ENCODE data around the gene CXorf49B. TPM values are rescaled to one million over a fixed set of nuclear protein-coding genes. Genes with fewer than 3 reads are reported as not detected.
"Not testable (repeated sequence)": the region's sequence is repeated elsewhere in the genome, so short reads cannot be mapped to it uniquely, and the experiment has no call there.

CXorf49B gene
- total RNA-seq (2014; rRNA removed; shearing (Covaris generic)): not detected in 2 replicates

DNA sequence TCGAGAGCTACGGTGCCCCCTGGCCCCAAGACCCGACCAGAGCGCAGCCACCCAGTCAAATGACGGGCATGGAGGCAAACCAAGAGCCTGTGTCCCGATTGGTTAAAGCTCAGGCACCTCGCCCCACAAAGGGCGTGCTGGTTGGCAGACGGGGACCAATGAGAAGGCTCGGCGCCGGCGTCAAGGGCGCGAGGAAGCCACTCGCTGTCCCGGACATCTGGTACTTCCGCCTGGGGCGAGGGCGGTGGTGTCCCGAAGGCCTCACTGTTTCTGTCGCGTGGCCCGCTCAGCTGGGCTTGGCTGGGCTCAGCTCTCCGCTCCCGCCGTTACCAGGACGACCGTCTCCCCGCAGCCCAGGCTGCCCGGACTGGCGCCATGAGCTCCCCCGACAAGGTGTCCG lies at the start of gene CXorf49B:
Gene CXorf49B, plus strand, starts transcription at position 301 of the 400 bp plus-strand sequence. Its CDS starts 75 bp downstream, at position 376.
- H3K36me3 ChIP-seq; H3K4me3 ChIP-seq; H3K9me3 ChIP-seq (replicated peaks); H3K4me1 ChIP-seq (replicated peaks); DNase-seq (ENCODE audit: low read depth in 1 of 2, low spot score in 2 of 2); H3K27ac ChIP-seq; H3K27me3 ChIP-seq (replicated peaks): not testable (repeated sequence)

DNA sequence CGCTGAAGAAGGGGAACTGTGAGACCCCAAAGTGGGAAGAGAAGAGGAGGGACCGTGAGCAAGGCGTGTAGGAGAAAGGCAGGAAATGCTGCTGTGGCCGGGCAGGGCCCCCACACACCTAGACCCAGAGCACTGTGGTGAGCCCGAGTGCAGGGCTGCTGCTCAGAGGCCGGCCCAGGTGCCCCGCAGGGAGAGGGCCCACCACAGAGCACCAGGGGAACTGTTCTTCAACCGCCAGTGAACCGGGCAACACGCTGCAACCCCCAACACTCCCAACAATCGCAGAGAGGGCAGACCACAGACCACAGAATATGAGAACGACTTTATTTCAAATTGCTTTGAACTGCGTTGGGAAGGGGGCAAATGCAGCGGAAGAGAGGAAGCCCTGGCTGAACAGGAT lies 49.1 kb upstream of the CXorf49B start:
- not testable (repeated sequence) for H3K4me1 ChIP-seq (replicated peaks); H3K9me3 ChIP-seq (replicated peaks); H3K4me3 ChIP-seq; DNase-seq (ENCODE audit: low read depth in 1 of 2, low spot score in 2 of 2); H3K27ac ChIP-seq; H3K27me3 ChIP-seq (replicated peaks); H3K36me3 ChIP-seq

DNA sequence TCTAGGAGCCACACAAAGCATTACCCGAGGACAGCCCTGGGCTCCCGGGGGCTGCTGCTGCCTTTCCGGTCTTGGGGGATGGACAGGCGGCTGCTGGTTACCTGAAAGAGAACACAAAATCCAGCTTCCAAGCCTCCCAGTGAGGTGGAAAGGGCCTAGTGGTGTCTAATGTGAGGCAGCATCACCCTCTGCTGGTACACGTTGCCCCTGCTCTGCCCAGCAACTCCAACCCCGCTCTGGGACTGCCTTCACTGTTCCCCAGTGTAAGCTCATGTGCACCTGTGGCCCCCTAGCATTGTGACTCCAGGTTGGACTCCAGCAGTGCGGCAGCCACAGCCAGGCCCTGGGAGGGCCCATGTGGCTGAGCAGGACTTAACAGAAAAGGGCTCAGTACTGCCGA lies 47.6 kb upstream of the CXorf49B start:
- H3K27me3 ChIP-seq (replicated peaks); H3K4me3 ChIP-seq; DNase-seq (ENCODE audit: low read depth in 1 of 2, low spot score in 2 of 2); H3K9me3 ChIP-seq (replicated peaks); H3K4me1 ChIP-seq (replicated peaks); H3K27ac ChIP-seq; H3K36me3 ChIP-seq: not testable (repeated sequence)

DNA sequence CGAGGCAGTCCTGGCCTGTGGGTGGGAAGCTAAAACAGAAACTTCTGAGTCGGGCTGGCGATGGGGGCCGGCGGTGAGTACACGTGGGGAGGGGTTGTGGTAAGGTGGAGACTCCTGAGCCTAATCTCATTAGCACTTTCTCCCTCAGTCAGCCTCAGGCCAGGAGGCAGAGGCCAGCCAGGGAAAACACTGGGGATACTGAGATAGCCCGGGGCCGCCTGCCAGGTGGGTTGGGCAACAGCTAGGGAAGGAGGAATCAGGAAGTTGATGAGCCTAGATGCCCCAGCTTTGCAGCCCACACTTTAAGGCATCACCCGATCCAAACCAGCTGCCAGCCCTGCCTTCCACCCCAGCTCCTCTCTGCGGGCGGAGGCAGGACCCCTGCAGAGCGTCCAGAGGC lies 46.8 kb upstream of the CXorf49B start:
- not testable (repeated sequence) for H3K27me3 ChIP-seq (replicated peaks); H3K9me3 ChIP-seq (replicated peaks); H3K4me3 ChIP-seq; H3K36me3 ChIP-seq; H3K27ac ChIP-seq; H3K4me1 ChIP-seq (replicated peaks); DNase-seq (ENCODE audit: low read depth in 1 of 2, low spot score in 2 of 2)

DNA sequence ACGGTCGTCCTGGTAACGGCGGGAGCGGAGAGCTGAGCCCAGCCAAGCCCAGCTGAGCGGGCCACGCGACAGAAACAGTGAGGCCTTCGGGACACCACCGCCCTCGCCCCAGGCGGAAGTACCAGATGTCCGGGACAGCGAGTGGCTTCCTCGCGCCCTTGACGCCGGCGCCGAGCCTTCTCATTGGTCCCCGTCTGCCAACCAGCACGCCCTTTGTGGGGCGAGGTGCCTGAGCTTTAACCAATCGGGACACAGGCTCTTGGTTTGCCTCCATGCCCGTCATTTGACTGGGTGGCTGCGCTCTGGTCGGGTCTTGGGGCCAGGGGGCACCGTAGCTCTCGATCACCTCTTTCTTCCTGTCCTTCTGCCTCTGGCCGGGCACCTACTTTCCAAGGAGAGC lies 45.0 kb upstream of the CXorf49B start, which contains the start of gene CXorf49:
Gene CXorf49, minus strand, starts transcription at position 101 of the 400 bp plus-strand sequence. CDS start 134 bp downstream, outside the sequence.
- not testable (repeated sequence) for H3K4me1 ChIP-seq (replicated peaks); H3K36me3 ChIP-seq; H3K27me3 ChIP-seq (replicated peaks); H3K9me3 ChIP-seq (replicated peaks); H3K27ac ChIP-seq; H3K4me3 ChIP-seq; DNase-seq (ENCODE audit: low read depth in 1 of 2, low spot score in 2 of 2)

DNA sequence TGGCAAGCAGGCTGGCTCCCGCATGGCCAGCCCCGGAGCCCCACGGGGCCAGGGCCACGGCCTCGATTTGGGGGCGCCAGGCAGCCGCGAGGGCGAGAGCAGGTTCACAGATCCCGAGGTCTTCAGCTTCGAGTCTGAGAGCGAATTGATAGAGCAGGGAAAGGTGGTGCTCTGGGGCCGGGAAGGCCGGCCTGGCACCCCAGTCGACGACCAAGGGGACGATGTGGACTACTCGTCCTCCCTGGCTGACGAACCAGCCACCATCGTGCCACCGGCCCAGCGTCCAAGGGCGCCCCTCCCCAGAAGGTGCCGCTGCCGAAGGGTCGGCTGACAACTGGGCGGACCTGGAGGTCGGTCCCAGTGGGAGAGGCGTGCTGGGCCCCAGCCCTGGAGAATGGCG lies 44.0 kb upstream of the CXorf49B start:
- not testable (repeated sequence) for DNase-seq (ENCODE audit: low read depth in 1 of 2, low spot score in 2 of 2); H3K4me3 ChIP-seq; H3K36me3 ChIP-seq

DNA sequence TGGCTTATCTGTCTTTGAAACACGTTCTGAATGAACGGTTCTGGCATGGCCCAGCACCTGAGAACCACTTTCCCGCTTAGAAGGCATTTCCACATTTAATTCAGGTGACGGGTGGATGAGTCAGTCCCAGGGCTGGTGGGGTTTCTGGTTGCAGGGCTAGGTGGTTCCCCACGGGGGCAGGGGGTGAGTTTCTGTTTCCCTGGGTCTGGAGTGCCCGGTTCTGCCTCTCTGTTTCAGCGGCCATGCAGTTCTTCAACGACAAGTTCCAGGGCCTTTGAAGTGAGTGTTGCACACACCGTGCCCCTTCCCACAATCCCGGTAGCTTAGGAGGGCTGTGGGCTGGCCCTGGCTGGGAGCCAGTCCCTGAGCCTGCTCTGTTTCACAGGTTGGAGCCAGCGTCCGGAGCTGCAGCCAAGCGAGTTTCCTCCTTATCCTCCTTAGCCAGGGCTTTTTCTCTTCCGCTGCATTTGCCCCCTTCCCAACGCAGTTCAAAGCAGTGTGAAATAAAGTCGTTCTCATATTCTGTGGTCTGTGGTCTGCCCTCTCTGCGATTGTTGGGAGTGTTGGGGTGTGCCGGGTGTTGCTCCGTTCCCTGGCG lies 42.8 kb upstream of the CXorf49B start:
- not testable (repeated sequence) for H3K9me3 ChIP-seq (replicated peaks); H3K4me3 ChIP-seq; H3K27ac ChIP-seq; DNase-seq (ENCODE audit: low read depth in 1 of 2, low spot score in 2 of 2); H3K36me3 ChIP-seq; H3K4me1 ChIP-seq (replicated peaks); H3K27me3 ChIP-seq (replicated peaks)

More for the DNA sequence above, 44.0 kb upstream of the CXorf49B start:
- H3K4me1 ChIP-seq (replicated peaks); H3K9me3 ChIP-seq (replicated peaks); H3K27me3 ChIP-seq (replicated peaks); H3K27ac ChIP-seq: not testable (repeated sequence)

DNA sequence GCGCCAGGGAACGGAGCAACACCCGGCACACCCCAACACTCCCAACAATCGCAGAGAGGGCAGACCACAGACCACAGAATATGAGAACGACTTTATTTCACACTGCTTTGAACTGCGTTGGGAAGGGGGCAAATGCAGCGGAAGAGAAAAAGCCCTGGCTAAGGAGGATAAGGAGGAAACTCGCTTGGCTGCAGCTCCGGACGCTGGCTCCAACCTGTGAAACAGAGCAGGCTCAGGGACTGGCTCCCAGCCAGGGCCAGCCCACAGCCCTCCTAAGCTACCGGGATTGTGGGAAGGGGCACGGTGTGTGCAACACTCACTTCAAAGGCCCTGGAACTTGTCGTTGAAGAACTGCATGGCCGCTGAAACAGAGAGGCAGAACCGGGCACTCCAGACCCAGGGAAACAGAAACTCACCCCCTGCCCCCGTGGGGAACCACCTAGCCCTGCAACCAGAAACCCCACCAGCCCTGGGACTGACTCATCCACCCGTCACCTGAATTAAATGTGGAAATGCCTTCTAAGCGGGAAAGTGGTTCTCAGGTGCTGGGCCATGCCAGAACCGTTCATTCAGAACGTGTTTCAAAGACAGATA lies 2.4 kb upstream of the CXorf49B start:
- not testable (repeated sequence) for H3K9me3 ChIP-seq (replicated peaks); DNase-seq (ENCODE audit: low read depth in 1 of 2, low spot score in 2 of 2); H3K36me3 ChIP-seq; H3K4me1 ChIP-seq (replicated peaks); H3K27ac ChIP-seq; H3K27me3 ChIP-seq (replicated peaks); H3K4me3 ChIP-seq

DNA sequence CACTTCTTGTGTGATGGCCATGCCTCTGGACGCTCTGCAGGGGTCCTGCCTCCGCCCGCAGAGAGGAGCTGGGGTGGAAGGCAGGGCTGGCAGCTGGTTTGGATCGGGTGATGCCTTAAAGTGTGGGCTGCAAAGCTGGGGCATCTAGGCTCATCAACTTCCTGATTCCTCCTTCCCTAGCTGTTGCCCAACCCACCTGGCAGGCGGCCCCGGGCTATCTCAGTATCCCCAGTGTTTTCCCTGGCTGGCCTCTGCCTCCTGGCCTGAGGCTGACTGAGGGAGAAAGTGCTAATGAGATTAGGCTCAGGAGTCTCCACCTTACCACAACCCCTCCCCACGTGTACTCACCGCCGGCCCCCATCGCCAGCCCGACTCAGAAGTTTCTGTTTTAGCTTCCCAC lies 1.7 kb downstream of the CXorf49B start:
- H3K27ac ChIP-seq; H3K9me3 ChIP-seq (replicated peaks); DNase-seq (ENCODE audit: low read depth in 1 of 2, low spot score in 2 of 2); H3K4me3 ChIP-seq; H3K36me3 ChIP-seq; H3K27me3 ChIP-seq (replicated peaks); H3K4me1 ChIP-seq (replicated peaks): not testable (repeated sequence)

DNA sequence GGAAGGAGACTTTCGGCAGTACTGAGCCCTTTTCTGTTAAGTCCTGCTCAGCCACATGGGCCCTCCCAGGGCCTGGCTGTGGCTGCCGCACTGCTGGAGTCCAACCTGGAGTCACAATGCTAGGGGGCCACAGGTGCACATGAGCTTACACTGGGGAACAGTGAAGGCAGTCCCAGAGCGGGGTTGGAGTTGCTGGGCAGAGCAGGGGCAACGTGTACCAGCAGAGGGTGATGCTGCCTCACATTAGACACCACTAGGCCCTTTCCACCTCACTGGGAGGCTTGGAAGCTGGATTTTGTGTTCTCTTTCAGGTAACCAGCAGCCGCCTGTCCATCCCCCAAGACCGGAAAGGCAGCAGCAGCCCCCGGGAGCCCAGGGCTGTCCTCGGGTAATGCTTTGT lies 2.5 kb downstream of the CXorf49B start:
- not testable (repeated sequence) for H3K27ac ChIP-seq; DNase-seq (ENCODE audit: low read depth in 1 of 2, low spot score in 2 of 2); H3K4me3 ChIP-seq; H3K4me1 ChIP-seq (replicated peaks); H3K9me3 ChIP-seq (replicated peaks); H3K27me3 ChIP-seq (replicated peaks); H3K36me3 ChIP-seq

DNA sequence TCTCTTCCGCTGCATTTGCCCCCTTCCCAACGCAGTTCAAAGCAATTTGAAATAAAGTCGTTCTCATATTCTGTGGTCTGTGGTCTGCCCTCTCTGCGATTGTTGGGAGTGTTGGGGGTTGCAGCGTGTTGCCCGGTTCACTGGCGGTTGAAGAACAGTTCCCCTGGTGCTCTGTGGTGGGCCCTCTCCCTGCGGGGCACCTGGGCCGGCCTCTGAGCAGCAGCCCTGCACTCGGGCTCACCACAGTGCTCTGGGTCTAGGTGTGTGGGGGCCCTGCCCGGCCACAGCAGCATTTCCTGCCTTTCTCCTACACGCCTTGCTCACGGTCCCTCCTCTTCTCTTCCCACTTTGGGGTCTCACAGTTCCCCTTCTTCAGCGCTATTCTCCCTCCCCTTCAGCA lies 4.0 kb downstream of the CXorf49B start:
- H3K27ac ChIP-seq; H3K27me3 ChIP-seq (replicated peaks); DNase-seq (ENCODE audit: low read depth in 1 of 2, low spot score in 2 of 2); H3K4me1 ChIP-seq (replicated peaks); H3K4me3 ChIP-seq; H3K9me3 ChIP-seq (replicated peaks); H3K36me3 ChIP-seq: not testable (repeated sequence)

DNA sequence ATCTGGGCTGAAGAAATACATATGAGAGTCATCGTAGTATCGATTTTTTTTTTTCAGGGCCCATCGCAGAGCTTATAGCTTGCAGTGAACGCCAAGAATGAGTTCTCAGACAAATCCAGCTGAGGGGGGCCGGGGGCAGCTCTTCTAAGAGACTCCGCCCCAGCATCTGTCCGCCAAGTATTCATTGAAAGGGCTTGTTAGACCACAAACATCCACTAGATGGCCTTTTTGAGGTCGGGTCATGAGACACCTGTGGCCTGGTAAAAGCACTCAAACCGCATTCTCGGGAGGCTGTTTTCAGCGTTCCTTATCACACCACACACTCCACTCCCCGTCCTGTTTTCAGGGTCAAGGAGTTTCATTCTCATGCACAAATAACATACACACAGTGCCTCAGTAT lies 15.2 kb downstream of the CXorf49B start:
- not testable (repeated sequence) for DNase-seq (ENCODE audit: low read depth in 1 of 2, low spot score in 2 of 2); H3K27ac ChIP-seq; H3K36me3 ChIP-seq

DNA sequence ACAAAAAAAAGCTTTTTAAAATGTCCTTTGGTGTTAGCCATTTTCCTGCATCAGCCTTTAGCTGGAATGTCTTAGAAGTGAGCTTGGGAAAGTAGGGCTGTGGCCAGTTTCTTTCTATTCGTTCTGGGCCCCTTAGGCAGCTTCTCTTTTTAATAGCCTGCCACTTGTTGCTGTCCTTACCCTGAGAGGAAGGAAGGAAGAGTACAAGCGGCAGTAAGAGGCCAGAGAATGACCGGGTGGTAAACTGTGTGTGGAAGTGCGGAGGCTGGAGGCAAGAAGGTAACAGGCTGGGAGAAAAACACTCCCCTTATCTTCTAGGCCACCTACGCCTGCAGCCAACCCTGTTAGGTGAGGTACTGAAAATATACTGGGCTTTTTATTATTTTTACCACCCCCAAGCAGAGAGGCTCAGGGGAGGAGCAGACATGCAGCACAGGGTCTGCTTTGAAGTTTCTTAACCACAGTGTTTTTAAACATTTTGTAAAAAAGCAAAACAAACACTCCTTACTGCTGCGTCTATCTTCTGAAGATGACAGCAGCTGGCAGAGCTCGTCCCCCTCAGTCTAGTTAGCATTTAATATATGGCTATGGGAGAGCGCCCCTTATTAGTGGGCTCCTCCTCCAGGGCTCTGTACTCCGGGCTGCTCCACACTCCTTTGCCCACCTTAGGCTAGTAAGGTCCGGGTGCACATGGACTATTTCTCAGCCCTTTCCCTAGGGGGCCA lies 19.2 kb downstream of the CXorf49B start:
- not testable (repeated sequence) for H3K4me1 ChIP-seq (replicated peaks); H3K9me3 ChIP-seq (replicated peaks); H3K4me3 ChIP-seq; DNase-seq (ENCODE audit: low read depth in 1 of 2, low spot score in 2 of 2); H3K27ac ChIP-seq; H3K36me3 ChIP-seq; H3K27me3 ChIP-seq (replicated peaks)

More for the DNA sequence above, 15.2 kb downstream of the CXorf49B start:
- not testable (repeated sequence) for H3K4me1 ChIP-seq (replicated peaks); H3K9me3 ChIP-seq (replicated peaks); H3K4me3 ChIP-seq; H3K27me3 ChIP-seq (replicated peaks)

DNA sequence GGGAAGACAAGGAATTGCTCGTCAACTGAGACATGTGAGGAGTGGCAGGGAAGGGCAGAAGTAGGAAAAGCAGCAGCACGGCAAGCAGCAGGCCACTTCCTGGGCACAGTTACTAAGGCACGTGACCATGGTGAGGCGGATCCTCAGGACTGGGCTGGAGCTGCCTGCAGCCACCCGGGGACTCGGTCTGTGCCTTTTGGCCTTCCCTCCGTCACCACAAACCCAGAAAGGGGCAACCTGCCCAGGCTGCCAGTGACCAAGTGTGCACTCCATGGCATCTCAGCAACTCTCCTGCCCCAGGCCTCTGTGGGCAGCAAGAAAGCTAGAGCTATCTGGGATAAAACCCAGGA lies 19.8 kb downstream of the CXorf49B start:
- not testable (repeated sequence) for DNase-seq (ENCODE audit: low read depth in 1 of 2, low spot score in 2 of 2); H3K27ac ChIP-seq; H3K27me3 ChIP-seq (replicated peaks); H3K4me3 ChIP-seq; H3K4me1 ChIP-seq (replicated peaks); H3K36me3 ChIP-seq; H3K9me3 ChIP-seq (replicated peaks)

Measured in SJSA1 (cell line).